Liver (tissue), 3 donors: ENCODE results near the gene CHD5.

Experiments used
- EGR1 ChIP-seq, 2 donors: IDR thresholded peaks; 2 replicates each; pipeline ENCODE4 v1.6.1; 2016 to 2018; ENCODE audit warnings: antibody characterized with exemption in 2 of 2, low read depth in 2 of 2
- GABPA ChIP-seq, 2 donors: IDR thresholded peaks in 1 of 2; conservative IDR thresholded peaks in 1 of 2; 2 replicates each; pipeline ENCODE4 v1.6.1; 2016; ENCODE audit warnings: antibody characterized with exemption in 2 of 2, mild to moderate bottlenecking in 1 of 2, moderate library complexity in 1 of 2
- HNF4A ChIP-seq, 2 donors: conservative IDR thresholded peaks; 2 replicates each; pipeline ENCODE4 v1.6.1; 2016; ENCODE audit warnings: antibody characterized with exemption in 2 of 2, mild to moderate bottlenecking in 2 of 2
- RXRA ChIP-seq, 2 donors: IDR thresholded peaks; 2 replicates each; pipeline ENCODE4 v1.6.1; 2017 to 2018; ENCODE audit warnings: antibody characterized with exemption in 2 of 2, mild to moderate bottlenecking in 1 of 2
- SP1 ChIP-seq: IDR thresholded peaks from 2 replicates; pipeline ENCODE4 v1.6.1; 2018; ENCODE audit warnings: antibody characterized with exemption, mild to moderate bottlenecking
- YY1 ChIP-seq: IDR thresholded peaks from 2 replicates; pipeline ENCODE4 v1.6.1; 2016; ENCODE audit warnings: antibody characterized with exemption, mild to moderate bottlenecking
- TF ChIP-seq, protein P1 (sequence below): fragments of 150-350 bp; IDR thresholded peaks from 2 replicates; pipeline ENCODE4 v1.5.1; 2017; ENCODE audit warnings: improper control_type of control experiment, low read depth, low read length; ENCODE audit not compliant: missing input control
- TF ChIP-seq, protein P2 (sequence below): IDR thresholded peaks from 2 replicates; pipeline ENCODE4 v1.6.1; 2016; ENCODE audit warnings: antibody characterized with exemption
- TF ChIP-seq, protein P3 (sequence below): IDR thresholded peaks from 2 replicates; pipeline ENCODE4 v1.6.1; 2016; ENCODE audit warnings: antibody characterized with exemption, mild to moderate bottlenecking
- TF ChIP-seq, protein P4 (sequence below): IDR thresholded peaks from 2 replicates; pipeline ENCODE4 v1.6.1; 2016; ENCODE audit warnings: antibody characterized with exemption
- donor health status: healthy.
- donor health status: healthy.

DNA sequence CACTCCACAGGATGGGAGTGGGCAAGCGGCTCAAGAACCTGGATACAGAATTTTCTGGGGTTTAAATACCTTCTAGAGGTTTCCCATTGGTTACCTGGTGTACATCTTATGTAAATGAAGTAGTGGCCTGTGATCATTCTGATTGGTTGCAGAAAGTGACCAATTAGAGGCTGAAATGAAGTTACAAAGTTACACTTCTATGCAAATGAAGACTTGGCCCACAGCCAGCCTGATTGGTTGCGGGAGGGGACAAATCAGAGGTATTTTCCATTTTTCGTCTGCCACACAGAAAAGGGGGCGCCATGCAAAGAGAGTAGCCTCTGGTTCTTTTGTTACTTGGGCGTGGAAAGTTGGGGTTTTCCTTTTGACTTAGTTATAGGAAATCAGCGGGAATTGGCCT lies 125.5 kb downstream of the CHD5 start:
- TF ChIP-seq, protein P1, sequence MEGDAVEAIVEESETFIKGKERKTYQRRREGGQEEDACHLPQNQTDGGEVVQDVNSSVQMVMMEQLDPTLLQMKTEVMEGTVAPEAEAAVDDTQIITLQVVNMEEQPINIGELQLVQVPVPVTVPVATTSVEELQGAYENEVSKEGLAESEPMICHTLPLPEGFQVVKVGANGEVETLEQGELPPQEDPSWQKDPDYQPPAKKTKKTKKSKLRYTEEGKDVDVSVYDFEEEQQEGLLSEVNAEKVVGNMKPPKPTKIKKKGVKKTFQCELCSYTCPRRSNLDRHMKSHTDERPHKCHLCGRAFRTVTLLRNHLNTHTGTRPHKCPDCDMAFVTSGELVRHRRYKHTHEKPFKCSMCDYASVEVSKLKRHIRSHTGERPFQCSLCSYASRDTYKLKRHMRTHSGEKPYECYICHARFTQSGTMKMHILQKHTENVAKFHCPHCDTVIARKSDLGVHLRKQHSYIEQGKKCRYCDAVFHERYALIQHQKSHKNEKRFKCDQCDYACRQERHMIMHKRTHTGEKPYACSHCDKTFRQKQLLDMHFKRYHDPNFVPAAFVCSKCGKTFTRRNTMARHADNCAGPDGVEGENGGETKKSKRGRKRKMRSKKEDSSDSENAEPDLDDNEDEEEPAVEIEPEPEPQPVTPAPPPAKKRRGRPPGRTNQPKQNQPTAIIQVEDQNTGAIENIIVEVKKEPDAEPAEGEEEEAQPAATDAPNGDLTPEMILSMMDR = no peak
- no peak for TF ChIP-seq YY1
- TF ChIP-seq, protein P2, sequence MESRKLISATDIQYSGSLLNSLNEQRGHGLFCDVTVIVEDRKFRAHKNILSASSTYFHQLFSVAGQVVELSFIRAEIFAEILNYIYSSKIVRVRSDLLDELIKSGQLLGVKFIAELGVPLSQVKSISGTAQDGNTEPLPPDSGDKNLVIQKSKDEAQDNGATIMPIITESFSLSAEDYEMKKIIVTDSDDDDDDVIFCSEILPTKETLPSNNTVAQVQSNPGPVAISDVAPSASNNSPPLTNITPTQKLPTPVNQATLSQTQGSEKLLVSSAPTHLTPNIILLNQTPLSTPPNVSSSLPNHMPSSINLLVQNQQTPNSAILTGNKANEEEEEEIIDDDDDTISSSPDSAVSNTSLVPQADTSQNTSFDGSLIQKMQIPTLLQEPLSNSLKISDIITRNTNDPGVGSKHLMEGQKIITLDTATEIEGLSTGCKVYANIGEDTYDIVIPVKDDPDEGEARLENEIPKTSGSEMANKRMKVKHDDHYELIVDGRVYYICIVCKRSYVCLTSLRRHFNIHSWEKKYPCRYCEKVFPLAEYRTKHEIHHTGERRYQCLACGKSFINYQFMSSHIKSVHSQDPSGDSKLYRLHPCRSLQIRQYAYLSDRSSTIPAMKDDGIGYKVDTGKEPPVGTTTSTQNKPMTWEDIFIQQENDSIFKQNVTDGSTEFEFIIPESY = no peak
- no peak for TF ChIP-seq SP1
- TF ChIP-seq HNF4A (conservative IDR thresholded peaks at IDR 0.05) = no peak
- TF ChIP-seq, protein P3, sequence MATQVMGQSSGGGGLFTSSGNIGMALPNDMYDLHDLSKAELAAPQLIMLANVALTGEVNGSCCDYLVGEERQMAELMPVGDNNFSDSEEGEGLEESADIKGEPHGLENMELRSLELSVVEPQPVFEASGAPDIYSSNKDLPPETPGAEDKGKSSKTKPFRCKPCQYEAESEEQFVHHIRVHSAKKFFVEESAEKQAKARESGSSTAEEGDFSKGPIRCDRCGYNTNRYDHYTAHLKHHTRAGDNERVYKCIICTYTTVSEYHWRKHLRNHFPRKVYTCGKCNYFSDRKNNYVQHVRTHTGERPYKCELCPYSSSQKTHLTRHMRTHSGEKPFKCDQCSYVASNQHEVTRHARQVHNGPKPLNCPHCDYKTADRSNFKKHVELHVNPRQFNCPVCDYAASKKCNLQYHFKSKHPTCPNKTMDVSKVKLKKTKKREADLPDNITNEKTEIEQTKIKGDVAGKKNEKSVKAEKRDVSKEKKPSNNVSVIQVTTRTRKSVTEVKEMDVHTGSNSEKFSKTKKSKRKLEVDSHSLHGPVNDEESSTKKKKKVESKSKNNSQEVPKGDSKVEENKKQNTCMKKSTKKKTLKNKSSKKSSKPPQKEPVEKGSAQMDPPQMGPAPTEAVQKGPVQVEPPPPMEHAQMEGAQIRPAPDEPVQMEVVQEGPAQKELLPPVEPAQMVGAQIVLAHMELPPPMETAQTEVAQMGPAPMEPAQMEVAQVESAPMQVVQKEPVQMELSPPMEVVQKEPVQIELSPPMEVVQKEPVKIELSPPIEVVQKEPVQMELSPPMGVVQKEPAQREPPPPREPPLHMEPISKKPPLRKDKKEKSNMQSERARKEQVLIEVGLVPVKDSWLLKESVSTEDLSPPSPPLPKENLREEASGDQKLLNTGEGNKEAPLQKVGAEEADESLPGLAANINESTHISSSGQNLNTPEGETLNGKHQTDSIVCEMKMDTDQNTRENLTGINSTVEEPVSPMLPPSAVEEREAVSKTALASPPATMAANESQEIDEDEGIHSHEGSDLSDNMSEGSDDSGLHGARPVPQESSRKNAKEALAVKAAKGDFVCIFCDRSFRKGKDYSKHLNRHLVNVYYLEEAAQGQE = no peak
- no peak for TF ChIP-seq GABPA (IDR thresholded peaks at IDR 0.05 in 1 of 2, conservative IDR thresholded peaks at IDR 0.05 in 1 of 2)
- no peak for TF ChIP-seq EGR1 (IDR thresholded peaks at IDR 0.05; ENCODE audit: low read depth in 2 of 2)
- TF ChIP-seq, protein P4, sequence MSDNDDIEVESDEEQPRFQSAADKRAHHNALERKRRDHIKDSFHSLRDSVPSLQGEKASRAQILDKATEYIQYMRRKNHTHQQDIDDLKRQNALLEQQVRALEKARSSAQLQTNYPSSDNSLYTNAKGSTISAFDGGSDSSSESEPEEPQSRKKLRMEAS = no peak
- no peak for TF ChIP-seq RXRA (IDR thresholded peaks at IDR 0.05)
